HS-27A (cell line): ENCODE measurements around the gene SELENOM.
"Not testable (repeated sequence)": the region's sequence is repeated elsewhere in the genome, so short reads cannot be mapped to it uniquely, and the experiment has no call there.

ENCODE experiments used
- DNase-seq: peaks from one replicate; pipeline ENCODE4 v3.0.0-alpha.2; 2012; ENCODE audit warnings: low read depth, missing footprints

The SELENOM gene

DNA sequence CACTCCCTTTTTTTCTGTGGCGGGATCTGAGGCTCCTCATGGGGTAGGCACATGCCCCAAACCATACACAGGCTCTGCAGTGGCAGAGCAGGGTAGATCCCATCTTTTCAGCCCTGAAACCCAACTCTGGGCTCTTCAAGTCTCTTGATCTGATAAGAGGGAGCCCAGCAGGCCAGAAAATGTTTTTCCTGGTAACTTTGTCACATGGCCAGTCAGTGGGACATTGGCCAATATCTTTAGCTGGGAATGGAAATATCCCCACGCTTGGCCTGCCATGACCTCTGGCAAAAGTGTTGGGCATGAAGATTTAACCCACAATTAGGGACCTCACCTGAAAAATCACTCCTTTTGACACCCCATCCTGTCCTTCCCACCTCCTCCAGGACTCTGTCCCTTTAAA is 23.5 kb upstream of the SELENOM start:
- no peak for DNase-seq

- DNase-seq, result no peak
Measured at GRCh38 chr22:31128156-31128555, 20.8 kb upstream of the SELENOM start.

DNA sequence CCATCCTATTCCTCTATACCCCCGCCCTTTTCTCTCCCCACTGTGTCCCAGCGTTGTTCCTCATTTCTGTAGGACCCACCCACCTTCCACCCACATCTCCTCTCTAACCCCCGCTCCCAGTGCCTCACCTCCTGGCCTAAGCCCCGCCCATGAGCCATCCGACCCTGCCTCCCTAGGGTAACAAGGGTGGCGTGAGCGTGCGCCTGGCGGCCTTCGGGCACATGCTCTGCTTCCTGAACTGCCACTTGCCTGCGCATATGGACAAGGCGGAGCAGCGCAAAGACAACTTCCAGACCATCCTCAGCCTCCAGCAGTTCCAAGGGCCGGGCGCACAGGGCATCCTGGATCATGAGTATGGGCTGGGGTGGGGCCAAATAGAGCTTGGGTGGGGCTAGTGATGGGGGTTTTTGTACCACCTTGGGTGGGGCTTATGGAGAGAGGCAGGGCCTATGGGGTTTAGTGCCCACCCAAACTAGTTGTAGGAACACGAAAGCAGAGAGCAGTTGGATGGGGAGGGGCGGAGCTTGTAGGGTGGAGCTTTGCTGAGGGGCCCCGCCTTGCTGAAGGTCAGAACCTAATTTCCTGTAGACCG is 19.9 kb upstream of the SELENOM start:
- no peak for DNase-seq

- no peak for DNase-seq
Measured at GRCh38 chr22:31126869-31127175, 19.5 kb upstream of the SELENOM start.

- no peak for DNase-seq
Measured at GRCh38 chr22:31126128-31126868, 18.9 kb upstream of the SELENOM start.

DNA sequence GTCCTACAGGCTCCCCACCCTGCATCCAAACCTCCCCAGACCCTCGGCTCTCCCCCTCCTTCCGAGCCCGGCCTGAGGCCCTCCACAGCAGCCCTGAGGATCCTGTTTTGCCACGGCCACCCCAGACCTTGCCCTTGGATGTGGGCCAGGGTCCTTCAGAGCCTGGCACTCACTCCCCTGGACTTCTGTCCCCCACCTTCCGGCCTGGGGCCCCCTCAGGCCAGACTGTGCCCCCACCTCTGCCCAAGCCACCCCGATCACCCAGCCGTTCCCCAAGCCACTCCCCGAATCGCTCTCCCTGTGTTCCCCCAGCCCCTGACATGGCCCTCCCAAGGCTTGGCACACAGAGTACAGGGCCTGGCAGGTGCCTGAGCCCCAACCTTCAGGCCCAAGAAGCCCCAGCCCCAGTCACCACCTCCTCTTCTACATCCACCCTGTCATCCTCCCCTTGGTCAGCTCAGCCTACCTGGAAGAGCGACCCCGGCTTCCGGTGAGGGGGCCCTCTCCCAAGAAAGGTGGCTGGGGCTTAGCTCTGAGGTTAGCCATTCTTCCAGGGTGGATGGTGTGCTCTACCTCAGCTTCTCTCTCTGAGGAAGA is 18.3 kb upstream of the SELENOM start:
- DNase-seq, result no peak

GRCh38 chr22:31124811-31125465 is 17.6 kb upstream of the SELENOM start:
- no peak for DNase-seq

GRCh38 chr22:31124290-31124689 is 16.9 kb upstream of the SELENOM start:
- DNase-seq, result no peak

DNA sequence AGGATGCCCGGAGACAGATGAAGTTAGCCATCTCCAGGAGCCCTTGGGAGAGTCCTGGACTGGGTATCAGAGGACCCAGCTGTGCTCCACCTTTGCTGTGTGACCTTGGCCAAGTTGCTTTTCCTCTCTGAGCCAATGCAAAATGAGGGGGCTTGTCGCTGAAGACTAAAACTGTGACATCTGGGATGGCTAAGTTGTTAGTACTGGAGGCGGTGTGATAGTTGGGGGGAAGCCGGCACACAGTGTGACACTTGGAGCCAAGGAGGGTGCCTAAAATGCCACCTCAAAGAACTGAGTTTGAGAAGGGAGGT is 15.9 kb upstream of the SELENOM start:
- no peak for DNase-seq

GRCh38 chr22:31122532-31123291 is 15.3 kb upstream of the SELENOM start, which contains the start of gene INPP5J:
Gene INPP5J, plus strand, starts transcription at chr22:31122966. Its CDS starts 49 bp downstream, at chr22:31123015.
- DNase-seq, result no peak

- no peak for DNase-seq
Measured at GRCh38 chr22:31122196-31122531, 14.8 kb upstream of the SELENOM start.

GRCh38 chr22:31121403-31121802 is 14.0 kb upstream of the SELENOM start:
- DNase-seq, result no peak

DNA sequence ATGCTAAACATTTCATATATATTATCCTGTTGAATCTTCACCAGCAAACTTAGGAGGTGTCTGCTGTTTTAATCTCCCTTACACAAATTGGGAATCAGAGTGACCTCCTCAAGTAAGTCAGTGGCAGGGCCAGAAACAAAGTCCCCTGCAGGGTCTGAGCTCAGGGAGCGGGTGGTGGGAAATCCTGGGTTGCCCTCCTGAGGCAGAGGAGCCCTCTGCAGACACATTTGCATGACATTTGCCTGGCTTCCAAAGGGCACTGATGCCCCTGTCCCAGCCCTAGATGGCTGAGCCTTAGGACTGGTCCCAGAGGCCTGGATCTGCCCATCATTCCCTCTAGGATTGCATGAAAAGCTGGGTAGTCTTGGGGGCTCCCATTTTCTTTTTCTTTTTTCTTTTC is 13.3 kb upstream of the SELENOM start:
- no peak for DNase-seq

DNA sequence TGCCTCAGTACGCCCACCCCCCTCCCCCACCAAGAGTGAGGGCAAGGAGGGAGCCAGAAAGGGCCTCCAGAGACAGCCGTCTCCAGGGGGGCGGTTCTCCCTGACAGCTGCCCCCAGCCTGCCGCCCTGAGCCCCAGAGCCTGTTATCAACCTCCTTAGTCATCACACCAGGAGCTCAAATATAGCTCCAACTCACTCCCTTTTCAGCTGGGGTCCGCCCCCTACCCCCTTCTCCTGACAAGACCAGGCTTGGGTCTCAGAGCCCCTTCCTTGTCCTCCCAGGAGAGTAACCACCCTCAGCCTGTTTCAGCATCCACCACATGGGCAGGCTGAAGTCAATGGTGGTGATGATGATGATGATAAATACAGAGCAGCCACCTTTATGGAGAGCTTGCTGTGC is 12.9 kb upstream of the SELENOM start:
- no peak for DNase-seq

DNA sequence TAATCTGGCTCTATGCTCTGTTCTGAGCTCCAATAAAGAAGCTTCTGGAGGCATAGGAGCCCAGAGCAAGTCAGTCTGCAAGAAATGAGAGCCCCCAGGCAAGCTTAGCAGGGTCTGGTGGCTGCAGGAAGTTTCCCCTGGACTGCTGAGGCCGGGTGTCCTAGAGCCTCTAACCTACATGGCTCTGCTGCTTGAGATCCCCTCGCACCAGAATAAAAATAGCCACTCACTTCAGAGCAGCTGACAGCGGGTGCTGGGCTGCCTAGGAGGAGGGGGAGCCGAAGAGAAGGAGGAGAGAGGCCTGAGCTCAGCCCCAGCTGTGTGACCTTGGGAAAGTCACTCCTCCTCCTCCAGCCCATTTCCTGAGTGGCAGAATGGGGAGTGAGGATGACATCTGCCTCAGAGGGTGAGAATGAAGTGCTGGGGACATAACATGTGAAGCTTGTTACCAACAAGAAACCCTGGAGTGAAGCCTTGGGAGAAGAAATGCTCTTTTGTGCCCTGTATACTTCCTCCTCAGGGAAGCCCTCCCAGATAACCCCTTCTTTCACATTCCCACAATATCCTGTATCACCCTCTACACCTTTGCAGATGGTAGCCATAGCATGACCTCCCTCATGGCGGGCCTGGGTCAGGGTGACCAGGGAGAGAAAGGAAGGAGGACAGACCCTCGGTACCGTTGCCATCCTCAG is 11.8 kb upstream of the SELENOM start:
- DNase-seq, result no peak

- DNase-seq, result no peak
Measured at GRCh38 chr22:31118046-31118820, 10.9 kb upstream of the SELENOM start.

DNA sequence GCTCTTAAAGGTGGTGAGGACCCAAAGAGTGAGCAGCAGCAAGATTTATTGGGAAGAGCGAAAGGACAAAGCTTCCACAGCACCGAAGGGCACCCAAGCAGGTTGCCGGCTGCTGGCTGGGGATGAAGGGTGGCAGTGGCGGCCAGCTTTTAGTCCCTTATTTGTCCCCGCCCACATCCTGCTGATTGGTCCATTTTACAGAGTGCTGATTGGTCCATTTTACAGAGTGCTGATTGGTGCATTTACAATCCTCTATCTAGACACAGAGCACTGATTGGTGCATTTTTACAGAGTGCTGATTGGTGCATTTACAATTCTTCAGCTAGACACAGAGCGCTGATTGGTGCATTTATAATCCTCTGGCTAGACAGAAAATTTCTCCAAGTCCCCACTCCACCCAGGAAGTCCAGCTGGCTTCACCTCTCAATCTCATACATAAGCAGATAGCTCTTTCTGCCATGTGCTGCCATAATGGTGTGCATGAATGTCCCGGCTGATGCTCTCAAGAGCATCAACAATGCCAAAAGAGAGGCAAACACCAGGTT is 5.3 kb upstream of the SELENOM start:
- not testable (repeated sequence) for DNase-seq

- DNase-seq, result no peak
Measured at GRCh38 chr22:31107894-31108218, 488 bp upstream of the SELENOM start.

DNA sequence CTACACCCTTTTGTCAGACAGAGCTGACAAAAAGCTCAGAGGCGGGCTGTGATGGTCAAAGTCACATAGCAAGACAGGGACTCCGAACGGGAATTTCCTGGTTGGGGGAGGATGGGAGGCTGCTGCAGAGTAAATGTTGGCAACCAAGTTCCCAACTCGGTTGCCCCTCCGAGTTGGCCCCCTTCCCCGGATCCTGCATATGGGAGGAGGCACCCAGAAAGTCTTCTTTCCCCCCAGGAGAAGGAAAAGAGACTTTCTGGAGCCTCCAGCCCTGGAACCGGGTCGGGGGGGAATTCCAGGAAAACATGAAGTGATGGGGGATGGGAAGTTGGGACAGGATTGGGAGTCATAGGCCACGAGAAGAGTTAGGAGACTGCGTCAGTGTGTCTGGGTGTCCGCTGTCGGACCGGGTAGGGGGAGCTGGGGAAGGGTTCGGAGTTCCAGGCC is 614 bp downstream of the SELENOM start:
- DNase-seq, result no peak

DNA sequence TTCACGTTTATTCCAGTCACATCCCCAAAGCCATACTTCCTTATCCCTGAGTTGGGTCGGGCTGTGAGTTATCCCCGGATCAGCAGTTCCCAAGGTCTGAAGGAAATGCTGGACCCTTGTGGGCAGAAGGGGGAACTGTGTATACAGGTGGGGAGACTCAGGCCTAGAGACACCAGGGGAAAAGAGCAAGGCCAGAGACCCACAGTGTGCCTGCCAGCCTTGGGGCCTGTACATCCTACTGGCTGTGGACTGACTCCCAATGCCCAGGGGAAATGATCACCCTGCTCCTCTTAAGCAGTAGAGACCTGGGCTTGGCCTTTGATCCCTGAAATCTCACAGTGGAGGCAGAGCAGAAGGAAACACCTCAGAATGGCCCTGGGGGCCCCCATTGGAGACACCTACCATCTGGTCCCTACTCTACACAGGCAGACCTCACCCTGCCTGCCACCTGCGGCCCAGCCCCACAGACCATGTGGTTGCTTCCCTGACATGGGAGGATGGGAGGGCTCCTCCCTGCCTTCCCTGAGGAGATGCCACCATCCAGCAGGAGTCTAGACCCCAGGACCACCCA is 1.3 kb downstream of the SELENOM start:
- no peak for DNase-seq
